Nephron (organoid): ENCODE results near the gene ELMO1.
A peak's percentile ranks its signal among the peaks of the same experiment; 100 is the strongest.

Experiments
- H3K27ac Mint-ChIP-seq, 3 experiments: 2 replicates each; pipeline ENCODE4 v1.8.0; 2020; ENCODE audit warnings: mixed read lengths in 3 of 3, mild to moderate bottlenecking in 2 of 3, moderate library complexity in 1 of 3
- H3K27me3 Mint-ChIP-seq: 2 replicates; pipeline ENCODE4 v1.8.0; 2021; ENCODE audit warnings: low read depth, mild to moderate bottlenecking, moderate library complexity, mixed read lengths
- H3K36me3 Mint-ChIP-seq: 2 replicates; pipeline ENCODE4 v1.8.0; 2020; ENCODE audit warnings: low read depth, mixed read lengths
- H3K4me1 Mint-ChIP-seq: 2 replicates; pipeline ENCODE4 v1.8.0; 2020; ENCODE audit warnings: mixed read lengths
- H3K4me3 Mint-ChIP-seq, 3 experiments: 2 replicates each; pipeline ENCODE4 v1.8.0; 2020; ENCODE audit warnings: mild to moderate bottlenecking in 3 of 3, mixed read lengths in 3 of 3, moderate library complexity in 2 of 3
- H3K9me3 Mint-ChIP-seq: 2 replicates; pipeline ENCODE4 v1.8.0; 2020; ENCODE audit warnings: mixed read lengths
- CTCF ChIP-seq, 3 experiments: fragments of 200-600 bp; sonication (generic); IDR thresholded peaks; one replicate each; pipeline ENCODE4 v1.5.0; 2021; ENCODE audit warnings: antibody characterized with exemption in 3 of 3; ENCODE audit not compliant: unreplicated experiment in 3 of 3

The ELMO1 gene

DNA sequence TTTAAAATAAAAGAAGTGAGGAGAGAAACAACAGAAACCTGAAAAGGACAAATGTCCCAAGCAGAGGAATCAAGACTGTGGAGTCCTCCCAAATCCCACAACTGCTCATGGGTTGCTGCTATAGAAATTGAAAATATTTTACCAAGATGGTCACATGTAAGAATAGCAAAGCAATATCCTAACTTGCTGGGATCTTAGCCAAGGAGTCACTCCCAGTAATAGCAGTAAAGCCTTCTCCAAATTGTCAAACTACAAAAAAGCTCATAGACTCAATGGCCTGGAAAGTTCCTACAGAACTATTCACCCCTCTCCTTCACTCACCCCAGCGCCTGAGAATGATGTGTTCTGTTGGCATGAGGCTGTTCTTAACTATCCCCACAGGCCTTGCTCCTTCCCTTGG lies 186.5 kb downstream of the ELMO1 start:
- no peak for TF ChIP-seq CTCF (IDR thresholded peaks at IDR 0.05; ENCODE audit: unreplicated experiment in 3 of 3)
- Mint-ChIP-seq H3K4me1 (no peaks in the 10 kb centered on the region), H3K36me3 (no peaks in the 10 kb centered on the region), H3K27ac (no peak overlapping the region), H3K27me3 (peaks cover 19% of the 10 kb centered on the region), H3K9me3 (no peaks in the 10 kb centered on the region), H3K4me3 (no peak overlapping the region)

DNA sequence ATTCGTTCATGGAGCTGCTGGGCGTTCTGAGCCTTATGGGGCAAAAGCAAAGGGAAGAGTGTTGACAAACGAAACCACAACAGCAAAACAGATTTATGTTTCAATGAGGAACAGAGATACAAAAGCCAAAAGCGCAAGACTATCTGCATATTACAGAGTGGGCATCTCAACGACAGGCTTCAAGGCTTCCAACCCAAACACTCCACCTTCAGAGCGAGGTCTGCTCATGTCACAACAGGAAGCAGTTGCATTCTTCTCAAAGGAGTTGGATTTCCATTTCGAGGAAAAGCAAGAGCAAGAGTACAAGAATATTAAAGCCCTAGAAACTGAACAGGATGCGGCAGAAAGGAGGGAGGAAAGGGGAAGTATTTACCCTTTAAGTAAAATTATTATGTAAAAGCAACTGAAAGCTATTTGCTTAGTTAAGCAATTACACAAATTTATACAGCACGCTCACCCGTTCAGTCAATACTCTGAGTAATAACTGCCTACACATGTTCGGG lies 189.3 kb downstream of the ELMO1 start:
- no peaks in the 10 kb centered on the region for H3K36me3 Mint-ChIP-seq
- H3K27ac Mint-ChIP-seq = no peak overlapping the region
- no peaks in the 10 kb centered on the region for H3K9me3 Mint-ChIP-seq
- no peaks in the 10 kb centered on the region for H3K4me1 Mint-ChIP-seq
- TF ChIP-seq CTCF (IDR thresholded peaks at IDR 0.05; ENCODE audit: unreplicated experiment in 3 of 3) = no peak
- no peak overlapping the region for H3K4me3 Mint-ChIP-seq
- H3K27me3 Mint-ChIP-seq = peaks cover 6% of the 10 kb centered on the region

- no peak overlapping the region for H3K4me3 Mint-ChIP-seq
- peaks cover 3% of the 10 kb centered on the region for H3K9me3 Mint-ChIP-seq
- H3K36me3 Mint-ChIP-seq = no peaks in the 10 kb centered on the region
- no peak overlapping the region for H3K27ac Mint-ChIP-seq
- no peaks in the 10 kb centered on the region for H3K27me3 Mint-ChIP-seq
- peaks cover 2% of the 10 kb centered on the region for H3K4me1 Mint-ChIP-seq
- no peak for TF ChIP-seq CTCF (IDR thresholded peaks at IDR 0.05; ENCODE audit: unreplicated experiment in 3 of 3)
Observed at GRCh38 chr7:37256631-37257030, 192.0 kb downstream of the ELMO1 start.

DNA sequence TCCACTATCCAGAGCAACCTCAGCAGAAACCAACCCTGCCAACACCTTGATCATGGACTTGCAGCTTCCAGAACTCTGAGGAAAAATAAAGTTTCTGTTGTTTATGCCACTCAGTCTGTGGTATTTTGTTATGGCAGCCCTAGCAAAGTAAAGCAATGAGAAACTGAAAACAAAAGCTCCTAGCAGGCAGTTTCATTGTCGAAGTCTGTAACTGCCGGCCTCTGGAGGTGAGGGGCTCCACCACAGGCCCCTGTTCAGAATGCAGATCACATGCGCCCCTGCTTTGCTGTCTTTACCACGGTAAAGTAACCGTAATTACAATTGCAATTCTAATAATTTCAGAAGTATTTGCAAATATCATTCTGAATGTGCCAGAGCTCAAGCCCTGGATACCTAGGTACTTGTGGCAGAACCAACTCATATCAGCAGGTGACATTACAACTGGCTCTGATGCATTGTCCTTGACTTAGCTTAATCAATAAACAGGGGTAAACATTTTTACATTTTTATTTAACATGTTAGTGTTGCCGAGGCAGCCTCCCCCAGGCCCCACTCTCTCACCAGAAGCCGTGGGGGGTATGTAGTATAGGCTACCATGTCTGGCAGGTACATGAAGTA lies 193.2 kb downstream of the ELMO1 start:
- Mint-ChIP-seq H3K9me3 (peaks cover 3% of the 10 kb centered on the region), H3K4me3 (no peak overlapping the region), H3K36me3 (no peaks in the 10 kb centered on the region), H3K4me1 (peaks cover 8% of the 10 kb centered on the region), H3K27ac (no peak overlapping the region), H3K27me3 (no peaks in the 10 kb centered on the region)
- TF ChIP-seq CTCF (IDR thresholded peaks at IDR 0.05; ENCODE audit: unreplicated experiment in 3 of 3) = no peak

DNA sequence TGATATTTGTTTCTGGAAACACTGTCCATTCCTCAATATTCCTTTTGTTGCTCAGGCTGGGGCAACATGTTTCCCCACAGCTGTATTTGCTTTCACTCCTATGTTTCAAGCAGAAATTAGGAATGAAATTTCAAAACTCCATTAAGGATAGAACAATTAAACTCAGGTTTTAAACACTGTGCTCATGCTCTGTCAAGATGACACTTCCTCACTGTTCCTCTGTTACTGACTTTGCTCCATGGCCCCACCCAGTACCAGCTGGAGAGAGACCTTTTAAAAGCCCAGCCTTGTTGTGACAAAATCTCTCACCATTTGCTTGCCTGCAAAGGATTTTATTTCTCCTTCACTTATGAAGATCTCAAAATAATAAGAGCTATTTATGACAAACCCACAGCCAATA lies 197.4 kb downstream of the ELMO1 start:
- Mint-ChIP-seq H3K27ac (peak overlapping the region in 1 of 3 experiments; percentile 4), H3K9me3 (peaks cover 3% of the 10 kb centered on the region), H3K4me1 (peaks cover 30% of the 10 kb centered on the region), H3K27me3 (no peaks in the 10 kb centered on the region), H3K36me3 (no peaks in the 10 kb centered on the region), H3K4me3 (no peak overlapping the region)
- TF ChIP-seq CTCF (IDR thresholded peaks at IDR 0.05; ENCODE audit: unreplicated experiment in 3 of 3) = no peak

GRCh38 chr7:37249240-37249639 lies 199.4 kb downstream of the ELMO1 start:
- H3K4me3 Mint-ChIP-seq = no peak overlapping the region
- H3K9me3 Mint-ChIP-seq = peaks cover 3% of the 10 kb centered on the region
- no peaks in the 10 kb centered on the region for H3K36me3 Mint-ChIP-seq
- H3K4me1 Mint-ChIP-seq = peaks cover 30% of the 10 kb centered on the region
- no peak for TF ChIP-seq CTCF (IDR thresholded peaks at IDR 0.05; ENCODE audit: unreplicated experiment in 3 of 3)
- peak overlapping the region in 2 of 3 experiments; percentile 80 to 82 for H3K27ac Mint-ChIP-seq
- no peaks in the 10 kb centered on the region for H3K27me3 Mint-ChIP-seq
